Mammary microvascular endothelial cell (primary cell): ENCODE results near the gene TLR7. TPM values are rescaled to one million over a fixed set of nuclear protein-coding genes. Genes with fewer than 3 reads are reported as not detected.

Experiments
- total RNA-seq: library from RNA; depleted of rRNA; stranded (reverse); fragments of >200 nt; gene quantifications from 2 replicates; pipeline ENCODE4 v1.2.3, GENCODE V29; 2015

TLR7 gene
- total RNA-seq: not detected in 2 replicates

DNA sequence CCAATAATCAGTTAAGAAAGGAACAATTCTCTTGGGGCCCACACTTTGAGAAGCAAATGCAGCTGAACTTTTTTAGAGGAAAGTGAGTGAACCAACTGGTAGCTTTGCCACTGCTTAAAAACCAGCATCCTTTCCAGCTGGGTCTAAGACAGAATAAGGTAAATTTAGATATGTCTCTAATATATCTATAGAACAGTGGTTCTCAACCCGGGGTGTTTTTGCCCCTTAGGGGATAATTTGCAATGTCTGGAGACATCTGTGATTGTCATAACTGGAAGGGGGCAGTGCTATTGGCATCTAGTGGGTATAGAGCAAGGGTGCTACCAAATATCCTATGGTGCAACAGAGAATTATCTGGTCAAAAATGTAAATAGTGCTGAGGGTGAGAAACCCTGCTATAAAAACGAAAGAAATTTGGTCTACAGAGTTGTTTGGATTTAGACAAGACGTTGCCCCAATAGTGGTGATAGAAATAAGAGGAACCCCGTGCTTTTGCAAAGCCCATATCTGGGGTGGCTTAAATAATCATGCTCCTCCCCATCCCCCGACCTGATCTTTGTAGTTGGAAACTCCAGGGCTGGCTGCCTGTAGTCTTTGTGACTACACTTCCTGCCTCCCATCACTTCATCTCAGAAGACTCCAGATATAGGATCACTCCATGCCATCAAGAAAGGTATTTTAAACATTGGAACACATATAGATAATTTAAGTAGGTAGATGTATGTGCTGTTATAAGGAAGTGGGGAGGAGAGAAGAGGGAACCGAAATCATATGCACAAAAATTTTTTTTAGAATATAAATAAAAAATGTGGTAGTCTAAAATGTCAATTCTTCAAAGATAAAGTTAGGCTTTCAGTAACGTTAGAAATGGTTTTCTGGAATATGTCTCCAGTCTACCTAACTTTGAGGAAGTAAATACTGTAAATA is at the start of gene TLR7:
TLR7 (plus strand) TSS at position 622 of the 927 bp plus-strand sequence. CDS start 507 bp downstream, outside the sequence.

DNA sequence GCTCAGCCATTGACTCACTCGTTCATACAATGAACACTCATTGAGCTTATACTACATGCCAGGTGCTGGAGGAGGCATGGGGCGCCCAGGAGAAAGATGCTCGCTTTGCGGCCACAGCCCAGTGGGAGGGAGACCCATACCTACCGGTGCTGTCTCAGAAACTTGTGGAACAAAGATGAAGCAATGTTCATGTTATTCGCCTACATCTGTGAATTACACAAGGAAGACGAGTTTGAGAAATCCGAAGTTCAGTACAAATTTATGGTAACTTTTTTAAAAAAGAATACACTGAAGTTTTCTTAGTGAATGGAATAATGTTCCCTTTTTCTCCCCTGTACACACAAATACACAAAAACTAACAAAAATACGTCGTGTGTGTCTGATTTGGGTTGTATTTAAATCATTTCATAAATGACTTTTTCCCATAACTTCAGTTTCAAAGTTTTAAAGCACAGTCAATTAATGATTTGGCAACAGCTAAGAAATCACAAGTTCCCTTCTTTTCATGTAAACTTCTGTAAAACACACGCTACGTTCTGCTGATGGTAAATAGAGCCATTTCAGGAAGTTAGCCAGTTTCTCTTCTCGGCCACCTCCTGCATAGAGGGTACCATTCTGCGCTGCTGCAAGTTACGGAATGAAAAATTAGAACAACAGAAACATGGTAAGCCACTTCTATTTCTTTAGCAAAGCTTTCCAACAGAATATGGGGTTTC is 39.3 kb downstream of the TLR7 start, which contains the start of gene TLR8:
TLR8 (plus strand) TSS at position 575 of the 716 bp plus-strand sequence; CDS start at position 662, 87 bp downstream.

Other genes starting within 250 kb of the TLR7 start
- 26.4 and 32.3 TPM in 2 replicates for gene PRPS2, start 75.7 kb upstream of the TLR7 start, total RNA-seq
- not detected in 2 replicates for gene TLR8, start 39.5 kb downstream of the TLR7 start, total RNA-seq
- 6,665 and 7,293 TPM in 2 replicates for gene TMSB4X, start 108.0 kb downstream of the TLR7 start, total RNA-seq
- not detected in 2 replicates for gene FAM9C, start 177.5 kb downstream of the TLR7 start, total RNA-seq